C4-2B (cell line): ENCODE measurements around the gene ZFAND5.

Source experiments
- CTCF ChIP-seq: fragments of 450-650 bp; conservative IDR thresholded peaks from 2 replicates; pipeline ENCODE4 v1.5.1; 2017; ENCODE audit warnings: mild to moderate bottlenecking
- ZFX ChIP-seq: fragments of 450-650 bp; IDR thresholded peaks from 2 replicates; pipeline ENCODE4 v1.6.1; 2017

- TF ChIP-seq CTCF (no peak), ZFX (no peak)
Measured at GRCh38 chr9:72312386-72312987, 52.5 kb downstream of the ZFAND5 start.
